Ovary (tissue), 3 donors: ENCODE measurements around the gene PARPBP.

Experiments used
- CTCF ChIP-seq, 3 donors: fragments of 450-650 bp in 2 of 3; fragments of 200-600 bp in 1 of 3; IDR thresholded peaks; one replicate each; pipeline versions ENCODE4 v1.5.1 to v1.8.0; 2016 to 2022; ENCODE audit warnings: antibody characterized with exemption in 3 of 3, mild to moderate bottlenecking in 1 of 3
- POLR2A ChIP-seq: fragments of 450-650 bp; IDR thresholded peaks from one replicate; pipeline ENCODE4 v1.6.1; 2017; ENCODE audit warnings: antibody characterized with exemption, mild to moderate bottlenecking, moderate library complexity
- donor health status: DM: no; HTN: no; CAD: no.

GRCh38 chr12:102093319-102093718 is 26.7 kb upstream of the PARPBP start:
- TF ChIP-seq POLR2A, result no peak
- TF ChIP-seq CTCF (IDR thresholded peaks at IDR 0.05), result no peak
